CD4-positive, CD25-positive, alpha-beta regulatory T cell (primary cell): ENCODE results near the gene TSPEAR. TPM values are rescaled to one million over a fixed set of nuclear protein-coding genes. Genes with fewer than 3 reads are reported as not detected.
"Not testable (repeated sequence)": the region's sequence is repeated elsewhere in the genome, so short reads cannot be mapped to it uniquely, and the experiment has no call there.

ENCODE experiments used
- ATAC-seq, 2 donors: fragments of 150-1000 bp; cut with Tn5 transposase; one replicate each; pipeline ENCODE4 v1.10.0; 2021; ENCODE audit warnings: low read depth in 2 of 2, moderate number of reproducible peaks in 2 of 2, moderate library complexity in 1 of 2
- DNase-seq, 3 donors: peaks; one replicate each; pipeline versions ENCODE4 v3.0.0 to v3.0.0-alpha.2; 2012 to 2022; ENCODE audit warnings: mixed read lengths in 1 of 3
- H3K27ac ChIP-seq: one replicate; pipeline ENCODE4 v1.7.0; 2013; ENCODE audit warnings: mild to moderate bottlenecking, low read length; ENCODE audit not compliant: insufficient read depth, poor library complexity, severe bottlenecking
- H3K27me3 ChIP-seq: one replicate; pipeline ENCODE4 v1.7.0; 2013; ENCODE audit warnings: low read length; ENCODE audit not compliant: control insufficient read depth, insufficient read depth
- H3K36me3 ChIP-seq: one replicate; pipeline ENCODE4 v1.7.0; 2013; ENCODE audit warnings: mild to moderate bottlenecking, low read length, moderate library complexity; ENCODE audit not compliant: control insufficient read depth, insufficient read depth
- H3K4me1 ChIP-seq: 2 replicates; pipeline ENCODE4 v1.7.0; 2013; ENCODE audit warnings: mild to moderate bottlenecking, low read length; ENCODE audit not compliant: insufficient read depth, control insufficient read depth, poor library complexity, severe bottlenecking
- H3K4me3 ChIP-seq: one replicate; pipeline ENCODE4 v1.7.0; 2013; ENCODE audit warnings: low read depth, mild to moderate bottlenecking, low read length, moderate library complexity
- H3K9me3 ChIP-seq, 2 experiments: 1 replicate in 1 of 2; 2 replicates in 1 of 2; pipeline ENCODE4 v1.7.0; 2013; ENCODE audit warnings: low read length in 2 of 2, mild to moderate bottlenecking in 1 of 2, moderate library complexity in 1 of 2; ENCODE audit not compliant: control insufficient read depth in 2 of 2
- H3K27ac Mint-ChIP-seq, 3 donors: one replicate each; pipeline ENCODE4 v1.8.0; 2020 to 2022; ENCODE audit warnings: mild to moderate bottlenecking in 3 of 3, mixed read lengths in 3 of 3, moderate library complexity in 2 of 3
- H3K27me3 Mint-ChIP-seq: one replicate; pipeline ENCODE4 v1.8.0; 2022; ENCODE audit warnings: mild to moderate bottlenecking, mixed read lengths
- H3K36me3 Mint-ChIP-seq: one replicate; pipeline ENCODE4 v1.8.0; 2020; ENCODE audit warnings: mixed read lengths
- H3K4me1 Mint-ChIP-seq, 4 donors: one replicate each; pipeline ENCODE4 v1.8.0; 2020 to 2022; ENCODE audit warnings: mixed read lengths in 4 of 4, mild to moderate bottlenecking in 1 of 4
- H3K4me3 Mint-ChIP-seq, 4 donors: one replicate each; pipeline ENCODE4 v1.8.0; 2020 to 2022; ENCODE audit warnings: mild to moderate bottlenecking in 4 of 4, mixed read lengths in 4 of 4, moderate library complexity in 3 of 4
- H3K9me3 Mint-ChIP-seq, 7 donors: one replicate each; pipeline ENCODE4 v1.8.0; 2020 to 2022; ENCODE audit warnings: mixed read lengths in 7 of 7, mild to moderate bottlenecking in 3 of 7, moderate library complexity in 2 of 7
- polyA plus RNA-seq, 4 donors: library from polyadenylated mRNA; unstranded; fragments of 300-500 nt; fragmentation: Illumina TruSeq; gene quantifications; one replicate each; pipeline ENCODE4 v1.2.3, GENCODE V29; 2021
- total RNA-seq: library from RNA; stranded (reverse); gene quantifications from one replicate; pipeline ENCODE4 v1.2.3, GENCODE V29; 2022

The TSPEAR gene
- total and polyA plus RNA-seq, 5 donors from 2014 or later = 0.05 TPM; not detected in 4

- no peaks in the 10 kb centered on the region for H3K36me3 ChIP-seq
- no peak overlapping the region for H3K4me3 ChIP-seq
- H3K27me3 ChIP-seq = no peaks in the 10 kb centered on the region
- no peak for ATAC-seq
- peaks cover 33% of the 10 kb centered on the region for H3K27me3 Mint-ChIP-seq
- peaks cover 6% of the 10 kb centered on the region for H3K36me3 Mint-ChIP-seq
- no peak overlapping the region for H3K27ac ChIP-seq
- H3K27ac Mint-ChIP-seq = no peak overlapping the region
- DNase-seq = no peak
- H3K4me1 ChIP-seq = peaks cover 5% of the 10 kb centered on the region
- peaks cover 0 to 41% (median 10%) of the 10 kb centered on the region in 7 donors for H3K9me3 Mint-ChIP-seq
- H3K9me3 ChIP-seq = peaks cover 21 to 26% of the 10 kb centered on the region in 2 experiments
- peaks cover 6 to 15% (median 8%) of the 10 kb centered on the region in 4 donors for H3K4me1 Mint-ChIP-seq
- H3K4me3 Mint-ChIP-seq = no peak overlapping the region
Observed at GRCh38 chr21:44579056-44579832, 132.1 kb downstream of the TSPEAR start.

- no peak for ATAC-seq
- Mint-ChIP-seq H3K9me3 (peaks cover 0 to 41% (median 10%) of the 10 kb centered on the region in 7 donors), H3K4me3 (no peak overlapping the region), H3K27me3 (peaks cover 29% of the 10 kb centered on the region), H3K27ac (no peak overlapping the region), H3K36me3 (peaks cover 6% of the 10 kb centered on the region), H3K4me1 (peaks cover 0 to 8% (median under 1%) of the 10 kb centered on the region in 4 donors)
- peaks cover 21 to 26% of the 10 kb centered on the region in 2 experiments for H3K9me3 ChIP-seq
- H3K27ac ChIP-seq = no peak overlapping the region
- H3K36me3 ChIP-seq = no peaks in the 10 kb centered on the region
- H3K4me3 ChIP-seq = no peak overlapping the region
- DNase-seq = no peak
- peaks cover 5% of the 10 kb centered on the region for H3K4me1 ChIP-seq
- H3K27me3 ChIP-seq = no peaks in the 10 kb centered on the region
Observed at GRCh38 chr21:44578371-44579055, 132.9 kb downstream of the TSPEAR start.

GRCh38 chr21:44576025-44576420, 135.3 kb downstream of the TSPEAR start:
- Mint-ChIP-seq H3K27me3 (peaks cover 34% of the 10 kb centered on the region), H3K9me3 (peaks cover 0 to 31% (median 4%) of the 10 kb centered on the region in 7 donors), H3K4me3 (no peak overlapping the region), H3K36me3 (peaks cover 6% of the 10 kb centered on the region), H3K4me1 (peaks cover 0 to 5% (median 0%) of the 10 kb centered on the region in 4 donors), H3K27ac (no peak overlapping the region)
- no peaks in the 10 kb centered on the region for H3K27me3 ChIP-seq
- DNase-seq (no peak), ATAC-seq (no peak)
- no peak overlapping the region for H3K4me3 ChIP-seq
- no peak overlapping the region for H3K27ac ChIP-seq
- peaks cover 13 to 14% of the 10 kb centered on the region in 2 experiments for H3K9me3 ChIP-seq
- no peaks in the 10 kb centered on the region for H3K36me3 ChIP-seq
- H3K4me1 ChIP-seq = peaks cover 5% of the 10 kb centered on the region

GRCh38 chr21:44575307-44576024, 135.9 kb downstream of the TSPEAR start:
- Mint-ChIP-seq H3K4me1 (peaks cover 0 to 5% (median 0%) of the 10 kb centered on the region in 4 donors), H3K4me3 (no peak overlapping the region), H3K36me3 (peaks cover 6% of the 10 kb centered on the region), H3K9me3 (peaks cover 0 to 27% (median 4%) of the 10 kb centered on the region in 7 donors), H3K27ac (no peak overlapping the region), H3K27me3 (peaks cover 32% of the 10 kb centered on the region)
- Histone ChIP-seq H3K4me3 (no peak overlapping the region), H3K9me3 (peaks cover 11 to 12% of the 10 kb centered on the region in 2 experiments), H3K27me3 (no peaks in the 10 kb centered on the region), H3K4me1 (peaks cover 5% of the 10 kb centered on the region), H3K36me3 (no peaks in the 10 kb centered on the region), H3K27ac (no peak overlapping the region)
- ATAC-seq (no peak), DNase-seq (no peak)

GRCh38 chr21:44574457-44575306, 136.7 kb downstream of the TSPEAR start:
- peaks cover 11 to 12% of the 10 kb centered on the region in 2 experiments for H3K9me3 ChIP-seq
- Mint-ChIP-seq H3K36me3 (peaks cover 6% of the 10 kb centered on the region), H3K4me3 (no peak overlapping the region), H3K27me3 (peaks cover 32% of the 10 kb centered on the region), H3K27ac (peak overlapping the region in 1 of 3 donors; percentile 36), H3K4me1 (peaks cover 0 to 5% (median 0%) of the 10 kb centered on the region in 4 donors), H3K9me3 (peaks cover 0 to 22% (median 4%) of the 10 kb centered on the region in 7 donors)
- H3K4me1 ChIP-seq = peaks cover 5% of the 10 kb centered on the region
- H3K36me3 ChIP-seq = no peaks in the 10 kb centered on the region
- no peaks in the 10 kb centered on the region for H3K27me3 ChIP-seq
- ATAC-seq = no peak
- H3K4me3 ChIP-seq = no peak overlapping the region
- no peak overlapping the region for H3K27ac ChIP-seq
- DNase-seq = no peak

- H3K4me3 Mint-ChIP-seq, H3K4me1 ChIP-seq, H3K27ac ChIP-seq, H3K27me3 ChIP-seq, H3K4me1 Mint-ChIP-seq, H3K4me3 ChIP-seq, ATAC-seq, H3K36me3 ChIP-seq, DNase-seq, H3K36me3 Mint-ChIP-seq: not testable (repeated sequence)
- H3K9me3 ChIP-seq = peaks cover 11 to 12% of the 10 kb centered on the region in 2 experiments
- Mint-ChIP-seq H3K9me3 (peaks cover 0 to 19% (median 1%) of the 10 kb centered on the region in 7 donors), H3K27me3 (peaks cover 27% of the 10 kb centered on the region), H3K27ac (peak within 1 kb of the TSS in 1 of 3 donors; percentile 73)
Observed at GRCh38 chr21:44573630-44574456, 137.5 kb downstream of the TSPEAR start, which contains the start of gene KRTAP10-4. TSS of gene KRTAP10-4 (plus strand) at chr21:44573729. CDS start at chr21:44573759, 30 bp downstream.
